ENCODE data around the gene HHATL.

Gene HHATL

GRCh38 chr3:42667096-42667522, 35.5 kb downstream of the HHATL start:
- H3K9ac ChIP-seq (ENCODE audit: low read depth, low read length) = no peak overlapping the region
- no peaks in the 10 kb centered on the region for H3K27me3 ChIP-seq (ENCODE audit: control insufficient read depth, insufficient read depth, low read length)
- no peaks in the 10 kb centered on the region for H3K4me1 ChIP-seq (ENCODE audit: control insufficient read depth, insufficient read depth, low read length)
- no peak overlapping the region for H3K4me3 ChIP-seq (ENCODE audit: low read depth, low read length)
- H3K9me3 ChIP-seq (ENCODE audit: control insufficient read depth, insufficient read depth, low read length) = no peaks in the 10 kb centered on the region
- H3K27ac ChIP-seq (ENCODE audit: low read depth, low read length) = no peak overlapping the region
- no peaks in the 10 kb centered on the region for H3K36me3 ChIP-seq (ENCODE audit: control insufficient read depth, insufficient read depth, low read length)

DNA sequence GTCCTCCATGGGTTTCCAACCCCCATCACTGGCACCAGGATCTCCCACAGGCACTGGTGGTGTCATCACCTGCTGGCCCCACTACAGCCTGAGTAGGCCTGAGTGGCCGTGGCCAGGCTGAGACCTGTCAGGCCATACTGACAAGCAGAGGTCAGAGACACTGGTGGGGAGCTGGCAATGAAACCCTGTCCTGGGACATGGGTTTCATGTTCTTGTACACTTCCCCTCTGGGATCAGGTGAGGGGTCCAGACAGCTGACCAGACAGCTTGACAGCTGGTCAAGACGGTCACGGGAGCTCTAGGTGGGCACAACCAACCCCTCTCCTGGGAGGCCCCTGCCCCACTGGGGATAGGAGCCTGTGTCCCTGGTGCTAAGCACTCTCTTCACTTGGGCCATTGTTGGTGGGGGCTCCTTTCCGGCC, 36.0 kb downstream of the HHATL start:
- H3K36me3 ChIP-seq (ENCODE audit: control insufficient read depth, insufficient read depth, low read length) = no peaks in the 10 kb centered on the region
- H3K9me3 ChIP-seq (ENCODE audit: control insufficient read depth, insufficient read depth, low read length) = no peaks in the 10 kb centered on the region
- H3K27me3 ChIP-seq (ENCODE audit: control insufficient read depth, insufficient read depth, low read length) = no peaks in the 10 kb centered on the region
- no peak overlapping the region for H3K4me3 ChIP-seq (ENCODE audit: low read depth, low read length)
- no peaks in the 10 kb centered on the region for H3K4me1 ChIP-seq (ENCODE audit: control insufficient read depth, insufficient read depth, low read length)
- H3K9ac ChIP-seq (ENCODE audit: low read depth, low read length) = no peak overlapping the region
- H3K27ac ChIP-seq (ENCODE audit: low read depth, low read length) = no peak overlapping the region

DNA sequence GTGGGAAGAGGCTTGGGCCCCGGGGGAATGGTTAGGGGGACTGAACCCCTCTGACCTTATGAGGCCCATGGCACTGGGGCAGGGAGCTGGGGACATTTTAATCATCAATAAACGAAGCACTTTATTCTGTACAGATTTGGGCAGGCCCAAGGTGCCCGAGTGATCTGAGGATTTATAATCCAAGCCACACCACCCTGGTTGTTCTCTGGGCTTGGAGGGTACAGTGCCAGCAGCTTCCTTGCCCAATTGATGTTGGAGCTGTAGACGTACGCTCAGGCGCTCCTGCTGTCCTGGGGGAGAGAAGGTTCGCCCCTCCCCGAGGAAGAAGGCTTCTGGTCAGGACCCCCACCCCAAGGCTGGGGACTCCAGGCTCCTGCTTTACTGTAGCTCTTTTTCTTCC, 36.6 kb downstream of the HHATL start:
- H3K9me3 ChIP-seq (ENCODE audit: control insufficient read depth, insufficient read depth, low read length) = no peaks in the 10 kb centered on the region
- no peaks in the 10 kb centered on the region for H3K4me1 ChIP-seq (ENCODE audit: control insufficient read depth, insufficient read depth, low read length)
- H3K36me3 ChIP-seq (ENCODE audit: control insufficient read depth, insufficient read depth, low read length) = no peaks in the 10 kb centered on the region
- no peak overlapping the region for H3K4me3 ChIP-seq (ENCODE audit: low read depth, low read length)
- no peak overlapping the region for H3K27ac ChIP-seq (ENCODE audit: low read depth, low read length)
- H3K9ac ChIP-seq (ENCODE audit: low read depth, low read length) = no peak overlapping the region
- H3K27me3 ChIP-seq (ENCODE audit: control insufficient read depth, insufficient read depth, low read length) = no peaks in the 10 kb centered on the region

- no peaks in the 10 kb centered on the region for H3K9me3 ChIP-seq (ENCODE audit: control insufficient read depth, insufficient read depth, low read length)
- no peak overlapping the region for H3K9ac ChIP-seq (ENCODE audit: low read depth, low read length)
- no peaks in the 10 kb centered on the region for H3K27me3 ChIP-seq (ENCODE audit: control insufficient read depth, insufficient read depth, low read length)
- H3K4me1 ChIP-seq (ENCODE audit: control insufficient read depth, insufficient read depth, low read length) = no peaks in the 10 kb centered on the region
- no peak overlapping the region for H3K4me3 ChIP-seq (ENCODE audit: low read depth, low read length)
- H3K36me3 ChIP-seq (ENCODE audit: control insufficient read depth, insufficient read depth, low read length) = no peaks in the 10 kb centered on the region
- no peak overlapping the region for H3K27ac ChIP-seq (ENCODE audit: low read depth, low read length)
These were observed 37.3 kb downstream of the HHATL start for GRCh38 chr3:42665050-42665878.

- Histone ChIP-seq H3K27me3 (ENCODE audit: control insufficient read depth, insufficient read depth, low read length) (no peaks in the 10 kb centered on the region), H3K27ac (ENCODE audit: low read depth, low read length) (no peak overlapping the region), H3K9ac (ENCODE audit: low read depth, low read length) (no peak overlapping the region), H3K36me3 (ENCODE audit: control insufficient read depth, insufficient read depth, low read length) (no peaks in the 10 kb centered on the region), H3K4me3 (ENCODE audit: low read depth, low read length) (no peak overlapping the region), H3K4me1 (ENCODE audit: control insufficient read depth, insufficient read depth, low read length) (no peaks in the 10 kb centered on the region), H3K9me3 (ENCODE audit: control insufficient read depth, insufficient read depth, low read length) (no peaks in the 10 kb centered on the region)
These were observed 38.2 kb downstream of the HHATL start for GRCh38 chr3:42664438-42664803.

- no peak overlapping the region for H3K9ac ChIP-seq (ENCODE audit: low read depth, low read length)
- no peaks in the 10 kb centered on the region for H3K4me1 ChIP-seq (ENCODE audit: control insufficient read depth, insufficient read depth, low read length)
- no peak overlapping the region for H3K4me3 ChIP-seq (ENCODE audit: low read depth, low read length)
- H3K9me3 ChIP-seq (ENCODE audit: control insufficient read depth, insufficient read depth, low read length) = no peaks in the 10 kb centered on the region
- no peaks in the 10 kb centered on the region for H3K27me3 ChIP-seq (ENCODE audit: control insufficient read depth, insufficient read depth, low read length)
- H3K27ac ChIP-seq (ENCODE audit: low read depth, low read length) = no peak overlapping the region
- no peaks in the 10 kb centered on the region for H3K36me3 ChIP-seq (ENCODE audit: control insufficient read depth, insufficient read depth, low read length)
These were observed 38.8 kb downstream of the HHATL start for GRCh38 chr3:42663581-42664437.

DNA sequence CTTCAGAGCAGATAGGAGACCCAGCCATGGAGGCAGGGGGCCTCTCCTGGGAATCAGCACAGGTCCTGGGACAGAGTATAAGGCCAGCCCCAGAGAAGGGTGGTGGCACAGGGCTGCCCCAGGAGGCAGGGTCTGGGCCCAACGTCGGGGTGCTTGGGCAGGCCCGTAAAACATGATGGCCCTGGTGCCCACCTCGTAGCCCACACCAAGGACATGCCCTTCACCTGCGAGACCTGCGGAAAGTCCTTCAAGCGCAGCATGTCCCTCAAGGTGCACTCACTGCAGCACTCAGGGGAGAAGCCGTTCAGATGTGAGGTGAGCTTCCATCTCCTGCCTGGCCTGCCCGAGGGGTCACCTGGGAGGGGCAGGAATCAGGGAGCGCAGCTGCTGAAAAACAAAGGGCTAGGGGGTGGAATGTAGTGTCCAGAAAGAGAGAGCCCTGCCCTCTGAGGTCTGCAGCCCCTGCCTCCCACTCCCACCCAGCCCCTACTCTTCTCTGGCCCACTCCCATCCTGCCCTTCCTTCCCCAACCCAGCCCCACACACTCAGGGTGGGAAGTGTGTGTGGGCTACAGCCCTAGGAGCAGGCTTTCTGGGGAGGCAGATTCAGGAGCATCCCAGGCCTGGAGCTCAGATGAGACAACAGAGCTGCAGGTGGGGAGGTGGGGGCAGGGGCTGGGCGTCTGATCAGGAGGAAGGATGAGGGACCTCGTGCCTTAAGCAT, 39.6 kb downstream of the HHATL start:
- Histone ChIP-seq H3K9ac (ENCODE audit: low read depth, low read length) (no peak overlapping the region), H3K27me3 (ENCODE audit: control insufficient read depth, insufficient read depth, low read length) (no peaks in the 10 kb centered on the region), H3K27ac (ENCODE audit: low read depth, low read length) (no peak overlapping the region), H3K4me1 (ENCODE audit: control insufficient read depth, insufficient read depth, low read length) (no peaks in the 10 kb centered on the region), H3K9me3 (ENCODE audit: control insufficient read depth, insufficient read depth, low read length) (no peaks in the 10 kb centered on the region), H3K4me3 (ENCODE audit: low read depth, low read length) (no peak overlapping the region), H3K36me3 (ENCODE audit: control insufficient read depth, insufficient read depth, low read length) (0 out of 2 replicates have a peak, but pooled peaks cover 3% of the 10 kb centered on the region)

DNA sequence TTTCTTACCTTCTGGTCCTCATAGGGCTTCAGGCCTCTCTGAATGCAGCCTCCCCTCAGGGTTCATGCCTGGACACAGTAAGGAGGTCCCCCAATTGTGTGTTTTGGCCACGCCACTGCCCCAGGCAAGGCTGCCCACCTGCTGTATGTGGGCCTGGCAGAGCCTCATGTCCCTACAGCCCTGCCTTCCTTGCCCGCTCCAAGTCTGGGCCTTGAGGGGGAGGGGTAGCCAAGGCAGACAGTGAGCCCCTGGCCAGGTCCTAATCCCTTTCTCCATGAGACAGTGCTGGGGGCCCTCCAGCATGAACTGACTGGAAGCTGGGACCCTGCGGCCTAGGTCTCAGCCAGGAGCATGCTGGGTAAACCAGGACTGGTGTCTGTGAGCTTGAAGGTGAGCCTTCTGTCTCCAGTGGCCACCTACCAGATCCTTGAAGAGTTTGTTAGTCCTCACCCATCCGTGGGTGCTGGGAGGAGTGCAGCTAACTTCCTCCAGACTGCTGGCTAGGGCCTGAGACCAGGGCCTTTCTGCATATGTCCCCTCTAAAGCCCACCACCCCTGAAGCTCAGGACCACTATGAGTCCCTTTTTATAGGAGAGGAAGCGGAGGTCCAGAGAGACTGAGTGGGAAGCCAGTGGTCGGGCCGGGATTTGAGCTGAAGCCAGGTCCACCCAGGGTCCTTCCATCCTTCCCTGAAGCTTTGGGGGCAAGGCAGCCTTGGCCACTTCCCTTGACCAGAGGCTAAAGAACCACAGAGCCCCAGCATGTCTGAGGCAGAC, 40.4 kb downstream of the HHATL start:
- no peak overlapping the region for H3K27ac ChIP-seq (ENCODE audit: low read depth, low read length)
- no peaks in the 10 kb centered on the region for H3K9me3 ChIP-seq (ENCODE audit: control insufficient read depth, insufficient read depth, low read length)
- H3K27me3 ChIP-seq (ENCODE audit: control insufficient read depth, insufficient read depth, low read length) = no peaks in the 10 kb centered on the region
- H3K4me1 ChIP-seq (ENCODE audit: control insufficient read depth, insufficient read depth, low read length) = no peaks in the 10 kb centered on the region
- no peak overlapping the region for H3K4me3 ChIP-seq (ENCODE audit: low read depth, low read length)
- 0 out of 2 replicates have a peak, but pooled peaks cover 3% of the 10 kb centered on the region for H3K36me3 ChIP-seq (ENCODE audit: control insufficient read depth, insufficient read depth, low read length)
- no peak overlapping the region for H3K9ac ChIP-seq (ENCODE audit: low read depth, low read length)

GRCh38 chr3:42661593-42662022, 41.0 kb downstream of the HHATL start:
- no peaks in the 10 kb centered on the region for H3K4me1 ChIP-seq (ENCODE audit: control insufficient read depth, insufficient read depth, low read length)
- no peak overlapping the region for H3K9ac ChIP-seq (ENCODE audit: low read depth, low read length)
- no peak overlapping the region for H3K27ac ChIP-seq (ENCODE audit: low read depth, low read length)
- no peak overlapping the region for H3K4me3 ChIP-seq (ENCODE audit: low read depth, low read length)
- H3K27me3 ChIP-seq (ENCODE audit: control insufficient read depth, insufficient read depth, low read length) = no peaks in the 10 kb centered on the region
- no peaks in the 10 kb centered on the region for H3K9me3 ChIP-seq (ENCODE audit: control insufficient read depth, insufficient read depth, low read length)
- 0 out of 2 replicates have a peak, but pooled peaks cover 3% of the 10 kb centered on the region for H3K36me3 ChIP-seq (ENCODE audit: control insufficient read depth, insufficient read depth, low read length)

DNA sequence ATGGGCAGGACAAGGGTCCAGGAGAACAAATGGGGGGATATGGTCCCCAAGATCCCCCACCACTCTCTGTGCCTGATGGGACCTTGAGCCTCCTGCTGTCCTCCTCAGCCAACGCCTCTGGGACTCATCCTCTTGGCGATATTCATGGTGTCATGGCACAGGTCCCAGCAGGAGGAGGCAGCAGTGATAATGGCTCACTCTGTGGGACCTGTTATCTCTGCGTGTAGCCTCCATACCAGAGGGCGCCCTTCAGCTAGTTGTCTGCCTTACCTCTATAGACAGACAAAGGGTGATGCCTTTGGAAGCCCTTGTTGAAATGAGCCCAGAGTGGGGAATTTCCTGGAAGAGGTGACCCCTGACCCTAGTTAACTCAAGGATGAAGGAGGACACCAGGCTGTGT, 41.7 kb downstream of the HHATL start:
- Histone ChIP-seq H3K4me1 (ENCODE audit: control insufficient read depth, insufficient read depth, low read length) (no peaks in the 10 kb centered on the region), H3K9me3 (ENCODE audit: control insufficient read depth, insufficient read depth, low read length) (no peaks in the 10 kb centered on the region)

More for the DNA sequence above, 41.7 kb downstream of the HHATL start:
- Histone ChIP-seq H3K27me3 (ENCODE audit: control insufficient read depth, insufficient read depth, low read length) (no peaks in the 10 kb centered on the region), H3K27ac (ENCODE audit: low read depth, low read length) (no peak overlapping the region), H3K9ac (ENCODE audit: low read depth, low read length) (no peak overlapping the region), H3K36me3 (ENCODE audit: control insufficient read depth, insufficient read depth, low read length) (0 out of 2 replicates have a peak, but pooled peaks cover 3% of the 10 kb centered on the region), H3K4me3 (ENCODE audit: low read depth, low read length) (no peak overlapping the region)
